ENCODE results near the gene SLC13A3.

DNA sequence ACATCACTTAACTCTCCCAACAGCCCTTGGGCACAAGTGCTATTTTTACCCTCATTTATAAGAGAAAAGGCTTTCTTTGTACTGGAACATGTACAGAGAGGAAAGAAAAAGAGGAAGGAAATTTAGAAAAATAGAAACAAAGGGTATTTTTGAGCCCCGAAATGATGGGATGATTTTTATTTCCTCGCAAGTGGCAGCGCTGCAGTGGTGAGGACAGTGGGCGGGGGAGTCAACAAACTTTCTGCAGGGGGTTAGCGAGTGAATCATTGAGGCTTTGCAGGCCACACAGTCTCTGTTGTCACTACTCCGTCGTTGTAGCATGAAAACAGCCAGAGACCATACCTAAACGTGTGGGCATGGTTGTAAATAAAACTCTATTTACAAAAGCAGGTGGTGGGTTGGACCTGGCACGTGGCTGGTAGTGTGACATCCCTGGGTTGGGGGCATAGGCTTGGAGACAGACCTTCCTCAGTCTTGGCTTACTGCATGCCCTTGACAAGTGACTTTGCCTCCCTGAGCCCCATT is 75.3 kb downstream of the SLC13A3 start:
- TF ChIP-seq, protein P1, sequence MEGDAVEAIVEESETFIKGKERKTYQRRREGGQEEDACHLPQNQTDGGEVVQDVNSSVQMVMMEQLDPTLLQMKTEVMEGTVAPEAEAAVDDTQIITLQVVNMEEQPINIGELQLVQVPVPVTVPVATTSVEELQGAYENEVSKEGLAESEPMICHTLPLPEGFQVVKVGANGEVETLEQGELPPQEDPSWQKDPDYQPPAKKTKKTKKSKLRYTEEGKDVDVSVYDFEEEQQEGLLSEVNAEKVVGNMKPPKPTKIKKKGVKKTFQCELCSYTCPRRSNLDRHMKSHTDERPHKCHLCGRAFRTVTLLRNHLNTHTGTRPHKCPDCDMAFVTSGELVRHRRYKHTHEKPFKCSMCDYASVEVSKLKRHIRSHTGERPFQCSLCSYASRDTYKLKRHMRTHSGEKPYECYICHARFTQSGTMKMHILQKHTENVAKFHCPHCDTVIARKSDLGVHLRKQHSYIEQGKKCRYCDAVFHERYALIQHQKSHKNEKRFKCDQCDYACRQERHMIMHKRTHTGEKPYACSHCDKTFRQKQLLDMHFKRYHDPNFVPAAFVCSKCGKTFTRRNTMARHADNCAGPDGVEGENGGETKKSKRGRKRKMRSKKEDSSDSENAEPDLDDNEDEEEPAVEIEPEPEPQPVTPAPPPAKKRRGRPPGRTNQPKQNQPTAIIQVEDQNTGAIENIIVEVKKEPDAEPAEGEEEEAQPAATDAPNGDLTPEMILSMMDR (IDR thresholded peaks at IDR 0.05; ENCODE audit: insufficient read depth, low read length, poor library complexity, severe bottlenecking) = no peak
- TF ChIP-seq EZH2phosphoT487 (conservative IDR thresholded peaks at IDR 0.05; ENCODE audit: low read length) = no peak
